ENCODE measurements around the gene CARS2. TPM values are rescaled to one million over a fixed set of nuclear protein-coding genes. Genes with fewer than 3 reads are reported as not detected.

CARS2 gene
- total RNA-seq, 1 experiment from 2014 or later = 52.9 TPM

GRCh38 chr13:110610955-110611595 lies 94.8 kb downstream of the CARS2 start:
- H3K27ac ChIP-seq (ENCODE audit: low read depth, low read length) = no peak overlapping the region
- ChIA-PET POLR2A (no interaction called here), RAD21 (ENCODE audit: low non-redundant PET in 1 of 2, low total read pairs in 2 of 2, uncharacterized antibody in 2 of 2, unreplicated experiment in 2 of 2) (no interaction called here), CTCF (no interaction called here)
- no peak for TF ChIP-seq MAX (IDR thresholded peaks at IDR 0.05)
- no peak for TF ChIP-seq ELF1 (IDR thresholded peaks at IDR 0.05; ENCODE audit: borderline replicate concordance, low read depth)
- TF ChIP-seq POLR2A (IDR thresholded peaks at IDR 0.05; ENCODE audit: borderline replicate concordance, extremely low read depth, insufficient read depth, insufficient read length) = no peak
- TF ChIP-seq CEBPB (IDR thresholded peaks at IDR 0.05; ENCODE audit: low read depth) = no peak
- TF ChIP-seq REST (IDR thresholded peaks at IDR 0.05; ENCODE audit: low read depth) = no peak
- no peak for TF ChIP-seq ZBTB33 (IDR thresholded peaks at IDR 0.05; ENCODE audit: extremely low read depth, insufficient replicate concordance, low read length)
- no peak for TF ChIP-seq POLR2AphosphoS5 (IDR thresholded peaks at IDR 0.05; ENCODE audit: low read depth, low read length)
- TF ChIP-seq, protein P1, sequence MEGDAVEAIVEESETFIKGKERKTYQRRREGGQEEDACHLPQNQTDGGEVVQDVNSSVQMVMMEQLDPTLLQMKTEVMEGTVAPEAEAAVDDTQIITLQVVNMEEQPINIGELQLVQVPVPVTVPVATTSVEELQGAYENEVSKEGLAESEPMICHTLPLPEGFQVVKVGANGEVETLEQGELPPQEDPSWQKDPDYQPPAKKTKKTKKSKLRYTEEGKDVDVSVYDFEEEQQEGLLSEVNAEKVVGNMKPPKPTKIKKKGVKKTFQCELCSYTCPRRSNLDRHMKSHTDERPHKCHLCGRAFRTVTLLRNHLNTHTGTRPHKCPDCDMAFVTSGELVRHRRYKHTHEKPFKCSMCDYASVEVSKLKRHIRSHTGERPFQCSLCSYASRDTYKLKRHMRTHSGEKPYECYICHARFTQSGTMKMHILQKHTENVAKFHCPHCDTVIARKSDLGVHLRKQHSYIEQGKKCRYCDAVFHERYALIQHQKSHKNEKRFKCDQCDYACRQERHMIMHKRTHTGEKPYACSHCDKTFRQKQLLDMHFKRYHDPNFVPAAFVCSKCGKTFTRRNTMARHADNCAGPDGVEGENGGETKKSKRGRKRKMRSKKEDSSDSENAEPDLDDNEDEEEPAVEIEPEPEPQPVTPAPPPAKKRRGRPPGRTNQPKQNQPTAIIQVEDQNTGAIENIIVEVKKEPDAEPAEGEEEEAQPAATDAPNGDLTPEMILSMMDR (IDR thresholded peaks at IDR 0.05 in 2 of 3, conservative IDR thresholded peaks at IDR 0.05 in 1 of 3; ENCODE audit: borderline replicate concordance in 1 of 3, insufficient read depth in 1 of 3, low read depth in 2 of 3, low read length in 2 of 3) = no peak
- TF ChIP-seq SRF (IDR thresholded peaks at IDR 0.05; ENCODE audit: low read depth) = no peak
- TF ChIP-seq, protein P2, sequence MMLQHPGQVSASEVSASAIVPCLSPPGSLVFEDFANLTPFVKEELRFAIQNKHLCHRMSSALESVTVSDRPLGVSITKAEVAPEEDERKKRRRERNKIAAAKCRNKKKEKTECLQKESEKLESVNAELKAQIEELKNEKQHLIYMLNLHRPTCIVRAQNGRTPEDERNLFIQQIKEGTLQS (IDR thresholded peaks at IDR 0.05) = no peak
- TF ChIP-seq JUND (IDR thresholded peaks at IDR 0.05) = no peak
- no peak for TF ChIP-seq YY1 (IDR thresholded peaks at IDR 0.05; ENCODE audit: extremely low read depth, insufficient replicate concordance, low read depth, low read length)
- BruUV-seq (replicated peaks) = no TSS peak
- no peak for DNase-seq (ENCODE audit: low read depth, low spot score)
- H3K4me3 ChIP-seq (replicated peaks in 1 of 2; ENCODE audit: low read depth in 1 of 2, low read length in 2 of 2) = no peak overlapping the region
- H3K9me3 ChIP-seq (ENCODE audit: control insufficient read depth in 1 of 2, insufficient read depth in 1 of 2, low read depth in 1 of 2, low read length in 2 of 2) = no peaks in the 10 kb centered on the region
- no peaks in the 10 kb centered on the region for H4K20me1 ChIP-seq (ENCODE audit: insufficient read depth)
- no peak for ATAC-seq
- intact Hi-C loops (cut with micrococcal nuclease) = no loop called here
- H3K4me1 ChIP-seq (ENCODE audit: control insufficient read depth in 1 of 2, insufficient read depth in 2 of 2, low read length in 2 of 2) = peaks cover 8 to 9% of the 10 kb centered on the region in 2 experiments
- no peaks in the 10 kb centered on the region for H3K36me3 ChIP-seq (ENCODE audit: control insufficient read depth in 1 of 2, insufficient read depth in 2 of 2, low read length in 2 of 2)
- H3K9ac ChIP-seq (ENCODE audit: low read length) = no peak overlapping the region
- H3K27me3 ChIP-seq (ENCODE audit: insufficient read depth, low read length) = no peaks in the 10 kb centered on the region
- H2AFZ ChIP-seq (ENCODE audit: low read depth, low read length, poor library complexity, severe bottlenecking) = no peak overlapping the region
- H3K79me2 ChIP-seq (ENCODE audit: insufficient read depth, low read length) = peaks cover 8% of the 10 kb centered on the region
- no peak overlapping the region for H3K4me2 ChIP-seq (ENCODE audit: low read length)
- no peaks in the 10 kb centered on the region for H3K9me2 ChIP-seq (ENCODE audit: insufficient read depth)

All from HCT116 (cell line).